ENCODE data around the gene IFNGR1.

DNA sequence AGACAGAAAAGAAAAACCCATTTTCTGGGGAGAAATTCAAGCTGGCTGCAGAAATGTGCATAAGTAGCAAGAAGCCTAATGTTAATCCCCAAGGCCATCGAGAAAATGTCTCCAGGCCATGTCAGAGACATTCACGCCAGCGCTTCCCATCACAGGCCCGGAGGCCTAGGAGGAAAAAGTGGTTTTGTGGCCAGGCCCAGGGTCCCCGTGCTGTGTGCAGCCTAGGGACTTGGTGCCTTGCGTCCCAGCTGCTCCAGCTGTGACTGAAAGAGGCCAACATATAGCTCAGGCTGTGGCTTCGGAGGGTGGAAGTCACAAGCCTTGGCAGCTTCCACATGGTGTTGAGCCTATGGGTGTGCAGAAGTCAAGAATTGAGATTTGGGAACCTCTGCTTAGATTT is 10.9 kb downstream of the IFNGR1 start:
- TF ChIP-seq, protein P1, sequence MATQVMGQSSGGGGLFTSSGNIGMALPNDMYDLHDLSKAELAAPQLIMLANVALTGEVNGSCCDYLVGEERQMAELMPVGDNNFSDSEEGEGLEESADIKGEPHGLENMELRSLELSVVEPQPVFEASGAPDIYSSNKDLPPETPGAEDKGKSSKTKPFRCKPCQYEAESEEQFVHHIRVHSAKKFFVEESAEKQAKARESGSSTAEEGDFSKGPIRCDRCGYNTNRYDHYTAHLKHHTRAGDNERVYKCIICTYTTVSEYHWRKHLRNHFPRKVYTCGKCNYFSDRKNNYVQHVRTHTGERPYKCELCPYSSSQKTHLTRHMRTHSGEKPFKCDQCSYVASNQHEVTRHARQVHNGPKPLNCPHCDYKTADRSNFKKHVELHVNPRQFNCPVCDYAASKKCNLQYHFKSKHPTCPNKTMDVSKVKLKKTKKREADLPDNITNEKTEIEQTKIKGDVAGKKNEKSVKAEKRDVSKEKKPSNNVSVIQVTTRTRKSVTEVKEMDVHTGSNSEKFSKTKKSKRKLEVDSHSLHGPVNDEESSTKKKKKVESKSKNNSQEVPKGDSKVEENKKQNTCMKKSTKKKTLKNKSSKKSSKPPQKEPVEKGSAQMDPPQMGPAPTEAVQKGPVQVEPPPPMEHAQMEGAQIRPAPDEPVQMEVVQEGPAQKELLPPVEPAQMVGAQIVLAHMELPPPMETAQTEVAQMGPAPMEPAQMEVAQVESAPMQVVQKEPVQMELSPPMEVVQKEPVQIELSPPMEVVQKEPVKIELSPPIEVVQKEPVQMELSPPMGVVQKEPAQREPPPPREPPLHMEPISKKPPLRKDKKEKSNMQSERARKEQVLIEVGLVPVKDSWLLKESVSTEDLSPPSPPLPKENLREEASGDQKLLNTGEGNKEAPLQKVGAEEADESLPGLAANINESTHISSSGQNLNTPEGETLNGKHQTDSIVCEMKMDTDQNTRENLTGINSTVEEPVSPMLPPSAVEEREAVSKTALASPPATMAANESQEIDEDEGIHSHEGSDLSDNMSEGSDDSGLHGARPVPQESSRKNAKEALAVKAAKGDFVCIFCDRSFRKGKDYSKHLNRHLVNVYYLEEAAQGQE (IDR thresholded peaks at IDR 0.05; ENCODE audit: insufficient read depth in 1 of 2, low read depth in 2 of 2, low read length in 2 of 2), result no peak
- no peak for TF ChIP-seq POLR2AphosphoS5 (IDR thresholded peaks at IDR 0.05; ENCODE audit: low read depth, low read length)
- TF ChIP-seq SIN3A (IDR thresholded peaks at IDR 0.05; ENCODE audit: borderline replicate concordance, insufficient read depth, low read length), result no peak
- no peak for TF ChIP-seq TAF1 (IDR thresholded peaks at IDR 0.05; ENCODE audit: borderline replicate concordance, insufficient read depth, low read length)

Measured in PFSK-1 (cell line).